GM21515 (cell line): ENCODE results near the gene SORBS2.

ENCODE experiments used
- ATAC-seq: cut with Tn5 transposase; IDR thresholded peaks from one replicate; pipeline ENCODE4 v1.9.1; 2021; ENCODE audit not compliant: unreplicated experiment

SORBS2 gene

DNA sequence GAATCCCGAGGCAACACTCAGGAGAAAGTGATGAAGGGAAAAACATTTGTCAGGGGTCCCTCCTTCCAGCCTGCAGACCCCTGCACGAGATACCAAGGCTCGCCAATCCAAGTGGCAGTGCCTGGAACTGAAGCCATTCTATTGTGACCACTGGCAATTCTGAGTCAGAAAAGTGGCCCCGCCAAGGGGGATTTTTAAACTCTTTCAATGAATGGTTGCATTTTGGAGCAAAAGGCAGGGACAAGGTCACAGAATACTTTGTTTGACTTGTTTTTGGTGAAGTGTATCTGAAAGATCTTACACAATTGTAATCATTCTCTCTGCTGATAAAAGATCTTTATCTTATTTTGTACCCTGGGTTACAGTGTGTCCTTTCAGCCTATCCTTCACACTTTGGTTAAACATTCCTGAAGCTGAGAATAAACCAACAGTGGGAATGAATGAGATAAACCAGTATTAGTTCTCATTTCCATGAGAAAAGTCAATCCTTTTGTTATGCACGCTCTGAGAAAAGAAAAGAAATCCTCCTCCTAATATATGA lies 160.8 kb downstream of the SORBS2 start:
- no peak for ATAC-seq

DNA sequence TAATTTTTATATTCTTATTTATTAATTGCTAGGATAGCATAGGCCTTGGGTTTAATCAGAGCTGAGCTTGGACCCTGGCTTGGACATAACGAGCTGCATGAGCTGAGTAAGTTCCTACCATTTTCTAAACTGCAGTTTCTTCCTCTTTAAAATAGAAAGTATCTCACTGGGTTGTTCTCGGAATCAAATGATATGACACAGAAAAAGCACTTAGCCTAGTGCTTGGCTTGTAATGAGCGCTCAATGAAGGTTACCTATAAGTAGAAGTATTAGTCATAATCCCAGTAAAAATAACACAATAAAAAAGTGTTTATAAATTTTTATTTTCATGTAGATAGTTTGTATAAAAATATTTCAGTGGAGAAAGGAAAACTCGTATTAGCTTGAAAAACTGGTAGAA lies 163.4 kb downstream of the SORBS2 start:
- ATAC-seq: no peak

DNA sequence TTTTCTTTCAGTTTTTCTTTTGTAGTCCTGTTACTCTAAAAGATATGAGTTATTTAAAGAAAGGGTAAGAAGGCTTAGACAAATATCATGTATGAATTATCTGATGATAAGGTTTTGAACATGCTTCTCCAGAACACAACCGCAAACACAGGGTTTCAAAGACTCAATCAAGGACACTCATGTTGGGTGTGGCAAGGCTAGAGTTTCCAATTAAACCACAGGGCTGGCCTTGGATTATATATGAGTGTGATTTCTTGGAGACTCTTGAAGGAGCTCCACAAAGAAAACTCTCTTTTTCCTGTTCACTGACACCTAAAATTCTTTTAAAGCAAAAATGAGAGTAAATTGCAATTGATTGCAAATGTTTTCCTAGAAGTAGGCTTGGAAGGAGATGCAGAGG lies 166.6 kb downstream of the SORBS2 start:
- ATAC-seq: no peak

DNA sequence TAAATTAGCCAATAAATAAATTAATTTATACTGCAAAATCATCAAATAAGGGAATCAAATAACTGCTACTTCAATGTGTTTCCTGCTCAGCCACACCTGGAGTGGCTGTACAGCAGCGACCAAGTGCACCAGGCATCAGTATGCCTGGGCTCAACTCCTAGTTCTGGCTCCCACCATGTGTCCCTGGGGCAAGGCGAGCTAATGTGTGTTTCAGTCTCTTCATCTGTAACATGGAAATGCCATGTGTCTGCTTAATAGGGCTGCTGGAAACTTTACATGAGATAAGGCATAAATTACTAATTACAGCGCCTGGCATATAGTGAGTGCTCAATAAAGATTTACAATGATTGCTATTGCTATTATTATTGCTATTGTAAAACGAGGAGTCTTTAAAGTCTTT lies 167.6 kb downstream of the SORBS2 start:
- no peak for ATAC-seq

DNA sequence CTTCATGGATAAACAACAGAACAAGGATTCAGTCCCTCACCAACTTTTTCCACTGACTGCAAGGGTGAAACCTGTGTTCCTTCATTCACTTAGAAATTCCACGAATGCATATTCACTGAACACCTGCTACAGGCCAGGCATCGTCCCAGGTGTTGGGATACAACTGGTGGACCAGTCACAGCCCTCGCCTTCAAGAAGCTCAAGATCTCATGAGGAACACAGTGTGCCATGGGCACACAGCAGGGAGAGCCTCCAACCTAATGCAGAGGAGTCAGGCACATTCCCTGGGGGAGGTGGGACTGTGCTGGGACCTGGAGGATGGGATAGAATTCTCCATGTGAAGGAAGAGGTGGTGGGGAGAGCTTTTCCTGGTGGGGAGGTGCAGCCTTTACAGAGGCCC lies 169.1 kb downstream of the SORBS2 start:
- no peak for ATAC-seq

DNA sequence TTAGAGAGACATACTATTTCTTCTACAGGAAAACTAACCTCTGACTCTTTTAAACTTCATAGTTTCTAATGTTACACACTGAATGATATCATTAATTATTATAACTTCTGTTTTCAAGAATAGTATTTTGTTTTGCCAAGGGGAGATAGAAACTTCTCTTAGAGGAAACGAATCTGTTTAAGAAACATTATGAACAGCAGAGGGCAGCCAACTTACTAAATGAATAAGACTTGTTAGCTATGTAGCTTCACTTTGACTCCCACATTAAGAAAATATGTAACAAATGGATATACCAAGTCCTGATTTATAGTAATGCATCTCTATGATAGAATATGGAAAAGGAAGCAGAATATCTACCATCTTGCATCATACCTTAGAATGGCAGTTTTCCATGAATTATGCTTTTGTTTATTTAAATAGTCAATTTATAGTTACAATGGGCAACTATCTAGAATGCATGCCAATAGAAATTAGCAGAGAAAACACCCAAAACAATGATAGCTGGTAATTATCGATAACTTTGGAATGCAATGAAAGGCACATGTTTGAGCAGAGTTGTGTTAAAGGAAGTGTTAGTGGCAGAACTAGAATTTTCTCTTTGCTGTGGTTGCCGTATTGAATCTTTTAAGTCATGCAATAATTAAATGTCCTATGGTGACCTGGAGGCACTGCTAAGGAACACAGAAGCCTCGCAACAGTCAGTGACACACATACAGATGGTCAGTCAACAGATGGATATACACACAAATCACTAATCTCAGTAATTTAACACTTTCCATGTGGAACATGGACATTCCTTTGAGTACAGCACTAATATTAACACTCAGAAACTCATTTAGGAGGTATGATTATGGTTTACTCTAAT lies 171.0 kb downstream of the SORBS2 start:
- no peak for ATAC-seq

DNA sequence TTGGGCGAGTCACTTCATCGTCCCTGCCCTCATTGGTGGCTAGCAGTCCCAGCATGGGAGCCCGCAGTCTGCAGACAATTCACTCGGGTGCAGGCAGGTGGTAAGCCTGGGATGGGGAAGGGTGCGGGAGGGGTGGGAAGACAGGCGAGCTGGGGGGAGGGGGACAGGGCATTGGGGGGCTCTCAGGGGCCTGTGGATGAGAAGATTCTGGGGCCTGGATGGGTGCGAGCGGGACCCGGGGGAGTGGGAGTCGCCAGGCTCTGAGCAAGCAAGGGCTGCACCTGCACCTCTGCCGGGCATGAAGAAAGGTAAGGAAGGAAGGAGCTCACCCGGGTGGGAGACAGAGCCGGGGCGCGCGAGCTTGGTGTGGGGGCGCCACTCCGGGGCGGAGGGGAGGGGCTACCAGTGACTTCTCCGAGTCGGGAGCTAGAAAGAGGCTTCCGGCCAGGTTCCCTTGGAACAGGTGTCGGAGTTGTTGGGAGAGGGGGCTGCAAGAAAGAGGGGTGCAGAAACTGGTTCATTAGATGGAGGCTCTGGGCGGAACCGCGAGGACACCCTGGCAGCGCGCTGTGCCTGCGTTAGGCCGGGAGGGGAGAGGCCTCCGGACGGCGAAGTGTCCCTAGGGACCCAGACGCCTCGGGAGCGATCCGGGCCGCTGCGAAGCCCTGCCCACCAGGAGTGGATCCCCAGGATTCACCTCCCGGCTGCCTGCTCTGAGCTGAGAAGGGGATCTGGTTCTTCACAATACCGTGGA lies 173.3 kb downstream of the SORBS2 start:
- no peak for ATAC-seq

DNA sequence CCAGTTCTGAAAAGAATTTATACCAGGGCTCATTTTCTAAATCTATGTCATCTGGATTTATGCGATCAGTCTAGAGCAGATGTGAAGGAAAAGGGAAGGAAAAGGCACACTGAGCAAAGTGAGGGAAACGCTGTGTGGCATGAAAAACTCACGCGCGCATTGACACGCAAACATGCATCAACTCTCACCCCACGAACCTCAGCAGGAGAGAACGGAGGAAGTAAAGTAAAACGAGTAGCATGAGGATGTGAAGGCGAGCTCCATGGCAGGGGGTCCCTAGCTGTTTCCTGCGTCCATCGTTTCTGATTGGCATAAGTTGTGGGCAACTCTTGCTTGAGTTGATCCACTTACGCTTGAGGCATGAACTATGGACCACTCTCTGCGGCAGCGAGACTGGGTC lies 173.9 kb downstream of the SORBS2 start:
- no peak for ATAC-seq

DNA sequence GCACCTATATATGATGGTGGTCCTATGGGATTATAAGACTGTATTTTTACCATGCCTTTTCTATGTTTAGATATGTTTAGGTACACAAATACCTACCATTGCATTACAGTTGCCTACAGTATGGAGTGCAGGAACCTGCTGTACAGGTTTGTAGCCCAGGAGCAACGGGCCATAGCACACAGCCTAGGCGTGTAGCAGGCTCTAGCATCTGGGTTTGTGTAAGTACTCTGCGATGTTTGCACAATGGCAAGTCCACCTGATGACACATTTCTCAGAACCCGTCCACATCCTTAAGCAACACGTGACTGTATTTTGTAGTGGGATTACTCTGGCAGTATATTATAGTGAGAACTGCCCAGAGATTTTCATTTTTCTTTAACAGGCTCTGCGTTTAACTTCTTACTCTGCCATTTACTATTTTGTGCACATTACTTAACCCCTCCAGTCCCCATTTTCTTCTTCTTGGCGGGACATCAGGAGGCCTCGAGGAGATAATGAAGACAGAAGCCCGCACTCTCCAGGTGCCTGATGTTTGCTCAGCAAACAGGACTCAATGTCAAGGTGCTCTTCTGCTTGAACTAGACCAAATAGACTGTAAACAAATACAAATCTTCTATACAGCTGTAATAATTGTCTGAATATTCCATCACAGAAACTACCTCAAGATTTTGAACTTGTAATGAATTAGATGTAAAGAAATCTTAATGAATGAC lies 174.7 kb downstream of the SORBS2 start:
- no peak for ATAC-seq

DNA sequence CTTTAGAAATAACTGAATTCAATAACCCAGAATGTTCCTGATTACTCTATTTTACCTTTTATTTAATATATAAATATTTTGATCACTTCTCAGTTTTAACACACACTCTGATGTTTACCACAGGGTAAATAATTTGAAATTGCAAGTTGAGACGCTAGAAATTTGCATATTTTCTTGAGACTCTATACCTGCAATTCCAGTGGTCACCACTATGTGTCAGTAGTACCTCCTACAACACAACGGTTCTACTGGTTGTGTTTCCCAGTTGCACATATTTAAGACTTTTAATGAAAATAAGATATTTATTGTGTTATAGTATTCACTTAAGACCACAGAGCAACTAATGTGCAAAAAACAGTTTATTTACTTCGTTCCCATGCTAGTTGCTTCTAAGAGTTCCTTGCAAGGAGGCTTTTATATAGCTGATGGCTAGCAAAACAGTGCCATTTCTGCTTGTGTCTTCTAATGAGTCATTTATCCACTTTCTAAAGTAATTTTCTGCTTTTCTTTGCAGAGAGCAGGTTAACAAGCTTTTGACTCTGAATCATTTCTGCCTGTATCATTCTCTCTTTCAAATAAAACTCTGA lies 177.8 kb downstream of the SORBS2 start:
- no peak for ATAC-seq

DNA sequence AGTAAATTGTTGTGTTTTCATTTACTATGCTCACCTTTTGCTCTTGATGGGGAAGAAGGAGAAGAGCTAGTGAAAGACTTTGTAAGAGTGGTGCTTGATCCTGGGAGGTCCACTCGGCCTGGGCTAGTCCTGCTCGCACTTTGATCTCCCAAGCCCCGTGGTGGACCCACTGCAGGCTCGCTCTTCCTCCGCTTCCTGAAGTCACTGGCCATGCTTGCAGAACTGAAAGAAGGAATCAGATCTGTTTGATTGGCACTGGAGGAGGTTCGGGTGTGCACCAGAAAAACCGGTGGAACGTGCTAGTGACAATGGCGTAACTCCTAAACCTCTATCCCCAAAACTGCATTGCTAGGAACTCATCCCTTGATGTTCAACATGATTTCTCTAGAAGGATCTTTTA lies 185.2 kb downstream of the SORBS2 start:
- ATAC-seq: no peak

DNA sequence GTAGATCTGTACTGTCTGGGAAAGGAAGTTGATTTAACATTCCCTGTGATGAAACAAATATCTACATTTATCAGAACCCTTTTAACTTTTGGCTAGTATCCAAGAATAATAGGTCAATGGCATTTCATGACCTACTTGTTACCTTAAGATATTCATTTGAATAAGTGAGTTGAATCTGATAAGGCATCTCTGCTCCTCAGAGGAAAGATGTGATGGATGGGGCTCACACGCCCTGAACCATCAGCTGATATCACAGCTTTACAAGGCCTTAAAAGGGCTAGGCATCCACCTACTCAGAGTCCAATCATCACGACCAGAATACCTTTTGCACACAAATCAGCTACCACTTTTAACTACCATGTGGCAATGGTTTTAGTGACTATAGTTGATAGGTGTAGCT lies 186.5 kb downstream of the SORBS2 start:
- ATAC-seq: no peak

DNA sequence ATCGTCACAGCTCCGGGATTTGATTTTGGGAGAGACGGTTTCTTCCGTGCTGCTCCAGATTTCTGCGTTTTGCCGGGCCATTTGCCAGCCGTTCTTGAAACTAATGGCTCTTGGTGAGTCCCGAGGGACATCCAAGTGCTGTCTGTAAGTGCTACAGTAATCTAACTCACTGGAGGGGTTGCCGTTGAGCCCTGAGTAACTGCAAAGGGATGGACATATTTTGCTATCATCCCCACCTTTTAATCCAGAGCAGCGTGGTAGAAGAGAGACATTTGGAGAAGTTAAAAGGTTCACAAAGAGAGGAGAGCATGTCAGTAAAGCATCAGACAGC lies 187.8 kb downstream of the SORBS2 start:
- no peak for ATAC-seq

DNA sequence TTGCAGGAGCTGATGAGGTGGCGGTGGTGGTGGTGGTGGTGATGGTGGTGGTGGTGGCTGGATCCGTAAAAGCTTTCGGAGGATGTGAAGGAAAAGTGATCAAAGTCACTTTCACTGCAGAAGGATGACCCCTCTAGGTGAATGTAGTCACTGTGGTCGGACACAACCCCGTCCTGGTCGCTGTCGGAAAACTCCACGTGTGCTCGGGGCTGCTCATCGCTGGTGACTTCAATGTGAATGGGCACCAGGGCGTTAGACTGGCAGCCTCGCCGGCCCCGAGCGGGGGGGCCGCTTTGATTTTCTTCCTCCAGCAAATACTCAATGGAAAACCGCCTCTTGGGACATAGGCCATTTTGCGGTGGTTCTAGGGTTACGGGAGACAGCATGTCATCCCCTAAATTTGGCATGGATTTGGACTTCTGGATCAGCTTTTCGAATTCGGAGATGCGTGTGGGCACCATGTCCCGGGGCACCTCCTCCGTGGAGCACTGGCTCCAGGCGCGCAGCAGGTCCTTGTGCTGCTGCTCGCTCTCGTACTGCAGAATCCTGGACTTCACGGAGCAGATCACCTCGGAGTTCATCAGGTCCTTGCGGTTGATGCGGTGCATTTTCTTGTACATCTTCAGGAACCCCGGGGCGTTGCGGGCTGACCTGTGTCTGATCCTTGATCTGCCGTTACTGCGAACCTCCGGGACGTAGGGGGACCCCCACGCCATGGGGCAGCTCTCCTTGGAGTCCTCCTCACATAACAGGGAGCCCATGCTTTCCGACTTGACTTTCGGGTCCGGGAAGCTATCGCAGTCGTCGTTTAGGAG lies 188.3 kb downstream of the SORBS2 start:
- no peak for ATAC-seq

DNA sequence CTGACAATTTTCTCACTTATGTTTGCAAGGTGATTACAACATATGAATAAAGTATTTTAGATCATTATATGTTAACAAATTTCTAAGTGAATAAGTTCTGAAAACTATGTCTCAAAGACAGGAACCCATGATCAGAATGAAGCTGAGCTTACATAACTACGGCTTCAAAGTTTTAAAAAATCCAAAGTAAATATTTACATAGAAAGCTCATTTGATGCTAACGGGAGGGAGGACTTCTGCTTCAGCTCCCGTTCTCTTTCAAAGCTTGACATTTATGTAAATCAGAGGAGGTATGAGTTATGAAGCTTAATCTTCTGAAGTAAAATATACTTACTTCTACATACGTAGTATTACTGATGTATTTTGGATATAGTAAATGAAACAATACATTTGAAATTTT lies 203.8 kb downstream of the SORBS2 start:
- ATAC-seq: no peak

DNA sequence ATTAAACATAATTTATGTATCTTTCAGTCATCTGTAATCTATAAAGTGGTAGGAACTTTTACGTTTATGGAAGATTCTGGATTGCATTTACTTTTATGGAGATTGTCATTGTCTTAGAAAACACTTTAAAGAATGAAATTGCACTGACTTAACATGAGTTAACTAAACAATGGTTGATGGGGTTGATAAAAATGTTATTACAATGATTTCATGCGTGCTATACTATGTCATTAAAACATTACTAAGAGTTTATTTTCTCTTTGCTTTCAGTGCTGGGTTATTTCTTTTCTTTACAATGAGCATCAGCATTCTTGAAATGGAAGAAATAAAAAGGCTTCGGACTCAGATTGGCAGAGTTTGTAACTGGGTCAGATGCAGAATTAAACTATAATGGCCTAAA lies 209.6 kb downstream of the SORBS2 start:
- ATAC-seq: no peak

DNA sequence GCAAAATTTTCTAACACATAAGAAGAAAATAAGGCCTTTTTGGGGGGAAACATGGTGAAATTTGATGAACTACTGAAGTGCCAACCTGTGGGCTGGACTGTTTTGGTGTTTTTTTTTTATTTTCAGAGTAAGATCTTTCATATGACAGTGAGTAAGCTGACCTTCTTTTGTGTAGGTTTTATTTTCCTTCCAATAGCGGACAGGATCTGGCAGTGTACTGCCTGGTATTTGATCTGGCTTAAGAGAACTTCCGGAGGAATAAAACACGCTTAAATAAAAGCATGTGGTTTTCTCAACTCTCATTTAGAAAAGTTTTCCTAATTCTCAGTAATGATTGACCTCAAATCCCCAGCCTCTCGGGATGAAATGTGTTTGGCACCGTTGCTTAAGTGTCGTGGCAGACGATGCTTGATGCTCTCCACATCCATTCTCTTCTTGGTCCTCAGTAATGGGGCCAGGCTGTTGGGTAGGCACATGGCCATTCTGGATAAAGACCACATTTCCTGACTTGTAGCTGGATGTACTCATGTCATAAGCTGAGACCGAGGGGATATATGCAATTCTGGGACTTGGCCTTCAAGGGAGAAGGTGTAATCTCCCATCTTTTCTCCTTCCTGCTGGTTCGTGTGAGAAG lies 211.1 kb downstream of the SORBS2 start:
- ATAC-seq: no peak

DNA sequence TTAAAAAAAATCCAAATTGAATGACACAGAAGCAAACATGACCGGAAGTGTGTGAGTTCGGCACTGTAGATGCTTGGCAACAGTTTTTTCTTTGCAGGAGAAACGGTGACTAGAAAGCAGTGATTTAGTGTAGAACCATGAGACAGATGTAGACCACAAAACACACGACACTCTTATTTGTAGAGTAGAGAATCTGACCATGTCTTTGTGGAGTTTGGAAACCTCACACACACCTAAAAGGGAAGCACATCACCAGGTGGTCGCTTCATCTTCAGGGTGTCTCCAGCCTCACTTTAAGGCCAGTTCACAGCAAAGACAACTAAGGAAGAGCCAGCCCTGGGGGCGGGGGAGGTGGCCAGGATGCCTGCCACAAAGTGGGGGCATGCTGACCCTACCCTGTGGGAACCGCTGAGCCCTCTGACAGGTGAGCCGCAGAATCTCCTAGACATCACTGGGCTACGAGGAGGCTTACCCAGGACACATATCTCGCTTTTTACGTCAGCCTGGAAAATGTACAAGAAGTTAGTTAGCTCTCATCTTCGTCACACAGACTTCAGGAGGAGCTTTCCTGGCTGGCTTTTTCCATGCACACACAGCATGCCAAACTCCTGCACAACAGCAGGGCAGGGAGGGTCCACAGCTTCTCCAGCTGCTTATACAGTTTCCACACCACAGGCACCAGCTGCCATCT lies 212.3 kb downstream of the SORBS2 start:
- ATAC-seq: no peak

DNA sequence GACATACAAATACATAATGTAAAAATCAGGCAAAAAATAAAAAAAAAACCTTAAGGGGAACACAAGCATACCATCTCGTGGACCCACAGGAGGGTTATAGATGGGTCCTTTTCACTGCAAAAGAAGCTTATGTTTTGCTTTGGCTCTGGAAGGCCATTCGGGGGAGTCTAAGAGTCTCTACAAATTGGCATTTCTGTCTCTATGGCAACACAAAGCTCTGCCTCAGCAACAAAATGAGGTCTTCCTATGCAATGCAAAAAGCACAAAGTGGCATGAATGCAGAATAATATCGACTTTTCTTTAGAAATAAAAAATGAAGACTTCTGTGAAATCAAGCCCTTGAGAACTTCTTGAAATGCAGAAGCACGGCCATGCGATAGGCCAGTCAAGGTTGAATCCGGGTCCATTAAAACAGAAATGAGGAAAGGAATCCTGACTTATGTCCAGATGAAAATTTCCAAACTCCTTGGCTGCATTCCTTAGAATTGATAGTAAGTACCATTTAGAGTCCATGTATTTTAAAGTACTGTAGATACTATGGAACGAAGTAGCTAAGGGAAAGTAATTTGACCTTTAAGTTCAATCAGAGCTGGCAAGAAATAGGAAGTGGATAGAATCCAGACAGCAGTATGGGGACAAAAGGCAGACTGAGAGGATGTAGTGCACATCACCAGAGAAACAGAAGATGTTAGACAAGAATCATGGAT lies 213.0 kb downstream of the SORBS2 start:
- no peak for ATAC-seq
